ENCODE data around the gene SAMD5.
"Not testable (repeated sequence)": the region's sequence is repeated elsewhere in the genome, so short reads cannot be mapped to it uniquely, and the experiment has no call there.

The SAMD5 gene

DNA sequence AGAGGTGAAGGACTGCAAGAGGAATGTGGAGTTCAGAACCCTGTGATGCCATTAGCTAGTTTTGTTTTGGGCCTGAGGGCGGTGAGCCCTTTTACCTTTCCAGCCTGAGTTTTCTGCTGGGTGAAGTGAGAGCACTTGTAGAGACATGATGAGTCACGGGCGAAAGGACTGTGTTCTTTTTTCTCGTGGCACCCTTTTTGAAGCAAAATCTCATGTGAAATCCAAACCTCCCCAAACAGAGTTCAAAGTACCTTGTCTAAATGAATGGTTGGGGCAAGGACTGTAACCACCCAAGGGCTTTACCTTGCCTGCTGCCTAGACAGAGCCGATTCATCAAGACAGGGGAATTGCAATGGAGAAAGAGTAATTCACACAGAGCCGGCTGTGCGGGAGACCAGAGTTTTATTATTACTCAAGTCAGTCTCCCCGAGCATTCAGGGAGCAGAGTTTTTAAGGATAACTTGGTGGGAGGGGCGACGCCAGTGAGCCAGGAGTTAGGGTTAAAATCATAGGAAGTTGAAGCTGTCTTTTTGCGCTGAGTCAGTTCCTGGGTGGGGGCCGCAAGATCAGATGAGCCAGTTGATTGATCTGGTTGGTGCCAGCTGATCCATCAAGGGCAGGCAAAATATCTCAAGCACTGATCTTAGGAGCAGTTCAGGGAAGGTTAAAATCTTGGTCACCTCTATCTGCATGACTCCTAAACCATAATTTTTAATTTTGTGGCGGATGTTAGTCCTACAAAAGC, 25.8 kb downstream of the SAMD5 start:
- no peak for DNase-seq (ENCODE audit: low read depth in 2 of 2)
- TF ChIP-seq, protein P1, sequence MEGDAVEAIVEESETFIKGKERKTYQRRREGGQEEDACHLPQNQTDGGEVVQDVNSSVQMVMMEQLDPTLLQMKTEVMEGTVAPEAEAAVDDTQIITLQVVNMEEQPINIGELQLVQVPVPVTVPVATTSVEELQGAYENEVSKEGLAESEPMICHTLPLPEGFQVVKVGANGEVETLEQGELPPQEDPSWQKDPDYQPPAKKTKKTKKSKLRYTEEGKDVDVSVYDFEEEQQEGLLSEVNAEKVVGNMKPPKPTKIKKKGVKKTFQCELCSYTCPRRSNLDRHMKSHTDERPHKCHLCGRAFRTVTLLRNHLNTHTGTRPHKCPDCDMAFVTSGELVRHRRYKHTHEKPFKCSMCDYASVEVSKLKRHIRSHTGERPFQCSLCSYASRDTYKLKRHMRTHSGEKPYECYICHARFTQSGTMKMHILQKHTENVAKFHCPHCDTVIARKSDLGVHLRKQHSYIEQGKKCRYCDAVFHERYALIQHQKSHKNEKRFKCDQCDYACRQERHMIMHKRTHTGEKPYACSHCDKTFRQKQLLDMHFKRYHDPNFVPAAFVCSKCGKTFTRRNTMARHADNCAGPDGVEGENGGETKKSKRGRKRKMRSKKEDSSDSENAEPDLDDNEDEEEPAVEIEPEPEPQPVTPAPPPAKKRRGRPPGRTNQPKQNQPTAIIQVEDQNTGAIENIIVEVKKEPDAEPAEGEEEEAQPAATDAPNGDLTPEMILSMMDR (IDR thresholded peaks at IDR 0.05; ENCODE audit: low read depth, low read length), result no peak
- no peak overlapping the region for H3K4me3 ChIP-seq (replicated peaks in 1 of 2; ENCODE audit: low read depth in 2 of 2, low read length in 2 of 2)

DNA sequence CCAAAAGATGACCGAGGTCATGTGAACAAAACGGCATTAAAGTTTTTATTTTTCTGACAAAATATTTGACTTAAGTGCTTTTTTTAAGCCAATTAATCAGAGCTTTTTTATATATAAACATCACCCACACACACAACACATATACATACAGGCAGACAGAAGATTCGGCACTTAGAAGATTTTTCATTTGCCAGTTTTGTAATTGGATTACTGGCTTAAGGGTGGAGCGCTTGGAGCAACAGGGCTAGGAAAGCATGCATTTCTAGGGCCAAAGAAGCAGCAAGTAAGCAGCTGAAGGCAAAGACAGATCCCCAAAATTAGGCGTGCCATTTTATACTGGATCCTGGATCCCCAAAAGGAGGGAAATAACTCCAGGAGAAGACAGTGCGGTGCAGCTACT, 30.3 kb downstream of the SAMD5 start:
- no peak for DNase-seq (ENCODE audit: low read depth in 2 of 2)
- TF ChIP-seq, protein P1 (IDR thresholded peaks at IDR 0.05; ENCODE audit: low read depth, low read length), result no peak
- H3K4me3 ChIP-seq (replicated peaks in 1 of 2; ENCODE audit: low read depth in 2 of 2, low read length in 2 of 2), result no peak overlapping the region

DNA sequence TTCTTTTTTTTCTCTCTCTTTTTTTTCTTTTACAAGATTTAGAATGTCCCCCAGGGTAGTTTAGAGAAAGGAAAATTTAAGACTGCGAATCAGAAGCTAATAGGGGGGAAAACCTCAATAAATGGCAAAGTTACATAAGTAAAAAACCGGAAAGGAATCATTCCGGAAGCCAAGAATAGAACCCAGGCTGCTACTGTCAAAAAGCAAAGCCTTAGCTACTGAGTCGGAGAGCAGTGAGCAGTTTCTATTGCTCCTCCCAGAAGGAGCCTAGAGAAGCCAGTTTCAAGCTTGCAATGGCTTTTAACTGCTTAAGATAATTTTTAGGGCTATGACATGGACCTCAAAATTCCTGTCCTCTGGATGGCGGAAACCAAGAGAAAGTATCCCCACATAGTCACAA, 31.6 kb downstream of the SAMD5 start:
- no peak for DNase-seq (ENCODE audit: low read depth in 2 of 2)
- TF ChIP-seq, protein P1 (IDR thresholded peaks at IDR 0.05; ENCODE audit: low read depth, low read length), result no peak
- no peak overlapping the region for H3K4me3 ChIP-seq (replicated peaks in 1 of 2; ENCODE audit: low read depth in 2 of 2, low read length in 2 of 2)

DNA sequence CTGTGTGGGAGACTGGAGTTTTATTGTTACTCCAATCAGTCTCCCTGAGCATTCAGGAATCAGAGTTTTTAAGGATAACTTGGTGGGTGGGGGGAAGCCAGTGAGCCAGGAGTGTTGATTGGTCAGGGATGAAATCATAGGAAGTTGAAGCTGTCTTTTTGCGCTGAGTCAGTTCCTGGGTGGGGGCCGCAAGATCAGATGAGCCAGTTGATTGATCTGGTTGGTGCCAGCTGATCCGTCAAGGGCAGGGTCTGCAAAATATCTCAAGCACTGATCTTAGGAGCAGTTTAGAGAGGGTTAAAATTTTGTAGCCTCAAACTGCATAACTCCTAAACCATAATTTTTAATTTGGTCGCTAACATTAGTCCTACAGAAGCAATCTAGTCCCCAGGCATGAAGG, 33.9 kb downstream of the SAMD5 start:
- not testable (repeated sequence) for H3K4me3 ChIP-seq (replicated peaks in 1 of 2; ENCODE audit: low read depth in 2 of 2, low read length in 2 of 2); DNase-seq (ENCODE audit: low read depth in 2 of 2)

DNA sequence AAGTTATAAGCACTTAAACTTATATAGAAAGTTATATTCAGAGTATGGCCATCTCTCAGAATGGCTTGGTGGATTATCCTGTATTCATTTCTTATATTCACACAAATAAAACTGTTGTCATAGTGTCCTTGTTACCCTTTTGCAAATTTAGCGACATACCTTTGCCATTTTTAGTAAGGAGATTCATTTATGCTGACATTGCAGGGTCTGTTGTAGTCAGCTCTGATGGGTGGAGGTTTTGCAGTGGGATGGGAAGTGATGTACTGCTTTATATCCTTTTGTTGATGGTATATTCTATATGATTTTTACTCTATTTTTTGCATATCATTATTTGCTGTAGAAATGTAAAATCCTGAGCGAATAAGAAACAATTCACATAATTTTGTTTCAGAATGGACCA, 35.9 kb downstream of the SAMD5 start:
- TF ChIP-seq, protein P1 (IDR thresholded peaks at IDR 0.05; ENCODE audit: low read depth, low read length), result no peak
- DNase-seq (ENCODE audit: low read depth in 2 of 2), result no peak
- H3K4me3 ChIP-seq (replicated peaks in 1 of 2; ENCODE audit: low read depth in 2 of 2, low read length in 2 of 2), result no peak overlapping the region

DNA sequence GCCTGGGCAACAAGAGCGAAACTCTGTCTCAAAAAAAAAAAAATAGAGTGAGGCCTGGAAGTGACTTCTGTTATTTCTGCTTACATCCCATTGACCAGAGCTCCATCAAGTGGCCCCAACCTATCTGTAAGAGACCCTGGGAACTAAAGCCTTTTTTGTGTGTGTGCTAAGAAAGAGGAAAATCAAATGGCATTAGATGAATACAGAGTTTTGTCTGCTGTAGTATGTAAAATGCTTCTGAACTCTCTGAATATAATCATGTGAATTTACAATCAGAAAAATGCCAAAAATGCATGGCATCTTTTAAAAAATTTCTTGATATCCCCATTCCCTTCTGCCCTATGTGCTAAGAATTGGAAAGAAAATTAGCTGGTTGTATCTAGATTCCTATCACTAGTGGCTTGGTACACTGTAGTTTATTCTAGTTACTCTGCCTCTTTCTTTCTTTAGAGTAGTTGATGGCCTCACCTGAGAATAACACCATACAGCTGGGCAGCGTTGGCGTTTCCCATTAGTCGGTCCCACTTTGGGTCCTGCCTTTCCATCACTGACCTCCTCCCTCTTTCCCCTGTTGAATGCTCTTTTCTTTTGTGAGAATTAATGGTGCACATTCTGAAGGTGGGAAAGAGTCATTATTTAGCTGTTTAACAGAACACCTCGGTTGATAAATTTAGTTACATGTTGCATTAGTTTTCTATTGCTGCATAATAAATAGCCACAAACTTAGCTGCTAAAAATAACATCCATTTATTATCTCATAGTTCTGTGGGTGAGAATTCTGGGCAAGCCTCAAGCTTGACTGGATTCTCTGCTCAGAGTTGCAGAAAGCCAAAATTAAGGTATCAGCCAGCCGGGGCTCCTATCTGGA, 38.2 kb downstream of the SAMD5 start:
- TF ChIP-seq, protein P1 (IDR thresholded peaks at IDR 0.05; ENCODE audit: low read depth, low read length), result no peak
- no peak for DNase-seq (ENCODE audit: low read depth in 2 of 2)
- H3K4me3 ChIP-seq (replicated peaks in 1 of 2; ENCODE audit: low read depth in 2 of 2, low read length in 2 of 2), result no peak overlapping the region

DNA sequence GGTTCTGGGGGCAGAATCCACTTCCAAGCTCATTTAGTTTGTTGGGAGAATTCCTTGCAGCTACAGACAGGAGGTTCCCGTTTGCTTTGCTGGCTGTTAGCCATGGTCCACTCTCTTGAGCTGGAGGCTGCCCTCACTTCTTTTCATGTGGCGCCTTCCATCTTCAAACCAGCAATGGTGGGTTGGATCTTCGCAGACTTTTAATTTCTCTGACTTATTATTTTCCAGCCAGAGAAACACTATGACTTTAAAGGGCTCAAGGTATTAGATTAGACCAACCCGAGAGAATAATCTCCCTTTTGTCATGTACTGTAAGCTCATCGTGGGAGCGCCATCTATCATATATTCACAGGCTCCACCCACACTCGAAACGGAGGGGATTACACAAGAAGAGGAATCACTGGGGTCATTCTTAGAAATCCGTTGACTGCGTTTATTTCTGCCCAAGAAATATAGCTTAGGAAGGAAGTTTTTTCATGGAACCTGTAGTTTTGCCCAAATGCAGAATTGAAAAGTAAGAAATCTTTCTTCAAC, 38.9 kb downstream of the SAMD5 start:
- no peak for DNase-seq (ENCODE audit: low read depth in 2 of 2)
- TF ChIP-seq, protein P1 (IDR thresholded peaks at IDR 0.05; ENCODE audit: low read depth, low read length), result no peak
- no peak overlapping the region for H3K4me3 ChIP-seq (replicated peaks in 1 of 2; ENCODE audit: low read depth in 2 of 2, low read length in 2 of 2)

Measured in cardiac fibroblast (primary cell).